GM23338 (cell line): Measurements from ENCODE around the gene CD48. TPM values are rescaled to one million over a fixed set of nuclear protein-coding genes. Genes with fewer than 3 reads are reported as not detected.

Source experiments
- ATAC-seq: fragments of 200-7000 bp; cut with Tn5 transposase; 3 replicates; pipeline ENCODE4 v1.9.1; 2020
- DNase-seq: peaks from one replicate; pipeline ENCODE4 v3.0.0-alpha.2; 2015; ENCODE audit warnings: low spot score
- H2AFZ ChIP-seq: fragments of 200-600 bp; sonication (generic); 2 replicates; pipeline ENCODE4 v1.8.0; 2016; ENCODE audit warnings: antibody characterized with exemption, mild to moderate bottlenecking, moderate library complexity
- H3F3A ChIP-seq: fragments of 200-600 bp; sonication (generic); replicated peaks from 2 replicates; pipeline ENCODE4 v1.8.0; 2017; ENCODE audit warnings: antibody characterized with exemption, mixed run types, low read depth
- H3K27ac ChIP-seq: fragments of 200-600 bp; sonication (generic); 2 replicates; pipeline ENCODE4 v1.6.1; 2016; ENCODE audit warnings: low read depth
- H3K27me3 ChIP-seq: fragments of 200-600 bp; sonication (generic); 2 replicates; pipeline ENCODE4 v1.8.0; 2016; ENCODE audit warnings: mild to moderate bottlenecking, mixed run types, moderate library complexity; ENCODE audit not compliant: insufficient read depth
- H3K36me3 ChIP-seq: fragments of 200-600 bp; sonication (generic); 2 replicates; pipeline ENCODE4 v1.8.0; 2016; ENCODE audit warnings: mild to moderate bottlenecking; ENCODE audit not compliant: insufficient read depth
- H3K4me1 ChIP-seq: fragments of 200-600 bp; sonication (generic); 2 replicates; pipeline ENCODE4 v1.8.0; 2016; ENCODE audit warnings: mild to moderate bottlenecking, moderate library complexity; ENCODE audit not compliant: insufficient read depth
- H3K4me2 ChIP-seq: fragments of 200-600 bp; sonication (generic); 2 replicates; pipeline ENCODE4 v1.7.1; 2017; ENCODE audit warnings: mixed run types
- H3K4me3 ChIP-seq: fragments of 200-600 bp; sonication (generic); 2 replicates; pipeline ENCODE4 v1.6.1; 2016; ENCODE audit warnings: mixed run types
- H3K79me2 ChIP-seq: fragments of 200-600 bp; sonication (generic); replicated peaks from 2 replicates; pipeline ENCODE4 v1.8.0; 2017; ENCODE audit warnings: mild to moderate bottlenecking; ENCODE audit not compliant: insufficient read depth
- H3K9me2 ChIP-seq: fragments of 200-600 bp; sonication (generic); 2 replicates; pipeline ENCODE4 v1.8.0; 2017; ENCODE audit not compliant: insufficient read depth
- H4K20me1 ChIP-seq: fragments of 200-600 bp; sonication (generic); replicated peaks from 2 replicates; pipeline ENCODE4 v1.8.0; 2017; ENCODE audit warnings: mild to moderate bottlenecking; ENCODE audit not compliant: insufficient read depth
- H3K27ac Mint-ChIP-seq: 2 replicates; pipeline ENCODE4 v1.8.0; 2020; ENCODE audit warnings: inconsistent platforms, mild to moderate bottlenecking, moderate library complexity, mixed read lengths
- H3K27me3 Mint-ChIP-seq: 3 replicates; pipeline ENCODE4 v1.8.0; 2022; ENCODE audit warnings: low read depth, mild to moderate bottlenecking, moderate library complexity, mixed read lengths, inconsistent platforms; ENCODE audit not compliant: insufficient read depth, poor library complexity
- H3K36me3 Mint-ChIP-seq: 3 replicates; pipeline ENCODE4 v1.8.0; 2021; ENCODE audit warnings: low read depth, mild to moderate bottlenecking, inconsistent platforms, moderate library complexity, mixed read lengths
- H3K4me1 Mint-ChIP-seq: 3 replicates; pipeline ENCODE4 v1.8.0; 2020; ENCODE audit warnings: mild to moderate bottlenecking, inconsistent platforms, mixed read lengths
- H3K4me3 Mint-ChIP-seq: 3 replicates; pipeline ENCODE4 v1.8.0; 2021; ENCODE audit warnings: moderate library complexity, mild to moderate bottlenecking, inconsistent platforms, mixed read lengths
- H3K9me3 Mint-ChIP-seq: 3 replicates; pipeline ENCODE4 v1.8.0; 2020; ENCODE audit warnings: moderate library complexity, mild to moderate bottlenecking, inconsistent platforms, mixed read lengths
- CTCF ChIP-seq, 2 experiments: fragments of 200-600 bp in 1 of 2; sonication (generic) in 1 of 2; conservative IDR thresholded peaks; 2 replicates each; pipeline versions ENCODE4 v1.5.1 to v1.6.1; 2016 to 2017; ENCODE audit warnings: antibody characterized with exemption in 2 of 2, low read depth in 2 of 2, mild to moderate bottlenecking in 2 of 2, moderate library complexity in 1 of 2
- EZH2 ChIP-seq: fragments of 200-600 bp; sonication (generic); IDR thresholded peaks from one replicate; pipeline ENCODE4 v1.8.0; 2017; ENCODE audit warnings: antibody characterized with exemption, mild to moderate bottlenecking, low read depth; ENCODE audit not compliant: unreplicated experiment
- EZH2phosphoT487 ChIP-seq: fragments of 200-600 bp; sonication (generic); IDR thresholded peaks from one replicate; pipeline ENCODE4 v1.8.1; 2018; ENCODE audit warnings: antibody characterized with exemption; ENCODE audit not compliant: unreplicated experiment
- JUNB ChIP-seq: IDR thresholded peaks from one replicate; pipeline ENCODE4 v1.6.1; 2016; ENCODE audit warnings: antibody characterized with exemption; ENCODE audit not compliant: unreplicated experiment
- NANOG ChIP-seq: IDR thresholded peaks from 2 replicates; pipeline ENCODE4 v1.6.1; 2016; ENCODE audit warnings: antibody characterized with exemption, borderline replicate concordance
- POLR2AphosphoS5 ChIP-seq: IDR thresholded peaks from 2 replicates; pipeline ENCODE4 v1.6.1; 2016; ENCODE audit warnings: antibody characterized with exemption, low read depth
- REST ChIP-seq: IDR thresholded peaks from one replicate; pipeline ENCODE4 v1.6.1; 2018; ENCODE audit warnings: antibody characterized with exemption; ENCODE audit not compliant: unreplicated experiment
- STAT1 ChIP-seq: IDR thresholded peaks from one replicate; pipeline ENCODE4 v1.6.1; 2016; ENCODE audit warnings: antibody characterized with exemption; ENCODE audit not compliant: unreplicated experiment
- ZNF114 ChIP-seq: fragments of 250-450 bp; sonication (Bioruptor Pico); IDR thresholded peaks from 2 replicates; pipeline ENCODE4 v1.5.0; 2020; ENCODE audit warnings: mild to moderate bottlenecking, moderate library complexity
- ZNF462 ChIP-seq: fragments of 250-450 bp; sonication (Bioruptor Pico); IDR thresholded peaks from 2 replicates; pipeline ENCODE4 v1.5.0; 2020; ENCODE audit warnings: mild to moderate bottlenecking, moderate library complexity
- polyA plus RNA-seq: library from polyadenylated mRNA; unstranded; fragments of >200 nt; fragmentation: Nextera tagmentation; extraction: Ambion mirVana; gene quantifications from 2 replicates; pipeline ENCODE4 v1.2.1, GENCODE V29; 2016
- total RNA-seq: library from RNA; depleted of rRNA; stranded (reverse); fragments of >200 nt; shearing (Covaris generic); gene quantifications from 2 replicates; pipeline ENCODE4 v1.2.3, GENCODE V29; 2014

Gene CD48
- total and polyA plus RNA-seq, 2 experiments from 2014 or later: 0.34 to 0.45 TPM

GRCh38 chr1:160726114-160726497 is 14.5 kb upstream of the CD48 start (continued):
- TF ChIP-seq REST: no peak
- no peak for TF ChIP-seq EZH2phosphoT487
- TF ChIP-seq NANOG: no peak
- no peak for TF ChIP-seq ZNF462 (CRISPR knock-in tag)

- peaks cover 24% of the 10 kb centered on the region for H3K4me1 ChIP-seq
- DNase-seq: peak; percentile 28
- no peaks in the 10 kb centered on the region for H4K20me1 ChIP-seq
- H2AFZ ChIP-seq: peak overlapping the region; percentile 49; the same call in 1 of the 2 replicates
- H3K27ac Mint-ChIP-seq: no peak overlapping the region
- no peak overlapping the region for H3K4me3 ChIP-seq
- H3K4me2 ChIP-seq: no peak overlapping the region
- H3K79me2 ChIP-seq: no peaks in the 10 kb centered on the region
- peaks cover 10% of the 10 kb centered on the region; the same call in 2 of the 3 replicates for H3K9me3 Mint-ChIP-seq
- H3K4me1 Mint-ChIP-seq: peaks cover 11% of the 10 kb centered on the region; the same call in 2 of the 3 replicates
- no peaks in the 10 kb centered on the region for H3K36me3 ChIP-seq
- no peaks in the 10 kb centered on the region for H3K9me2 ChIP-seq
- H3K4me3 Mint-ChIP-seq: no peak overlapping the region
- no peak overlapping the region for H3K27ac ChIP-seq
- no peaks in the 10 kb centered on the region for H3K27me3 ChIP-seq
- no peaks in the 10 kb centered on the region for H3K27me3 Mint-ChIP-seq
- H3F3A ChIP-seq: no peaks in the 10 kb centered on the region
- ATAC-seq: no peak
- H3K36me3 Mint-ChIP-seq: peaks cover 9% of the 10 kb centered on the region; the same call in 2 of the 3 replicates
- no peak for TF ChIP-seq NANOG
- no peak for TF ChIP-seq JUNB
- TF ChIP-seq EZH2phosphoT487: no peak
- TF ChIP-seq CTCF (conservative IDR thresholded peaks at IDR 0.05; ENCODE audit: low read depth in 2 of 2): no peak
- no peak for TF ChIP-seq ZNF114 (CRISPR knock-in tag)
- no peak for TF ChIP-seq EZH2
- no peak for TF ChIP-seq STAT1
- no peak for TF ChIP-seq POLR2AphosphoS5
Measured at GRCh38 chr1:160724465-160725242, 13.0 kb upstream of the CD48 start.
